Measurements from ENCODE around the gene SLC39A13.

SLC39A13 gene

GRCh38 chr11:47407746-47408590, at the start of gene SLC39A13:
SLC39A13 (plus strand) TSS chr11:47408590; CDS start chr11:47410095, 1,505 bp downstream.
- Histone ChIP-seq H3K27ac (peak within 1 kb of the TSS; percentile 82), H3K27me3 (ENCODE audit: insufficient read depth, low read depth, severe bottlenecking) (no peaks in the 10 kb centered on the region), H3K9me3 (ENCODE audit: severe bottlenecking) (no peaks in the 10 kb centered on the region), H3K4me3 (ENCODE audit: low read depth, low read length) (peak within 1 kb of the TSS; percentile 77), H3K36me3 (no peaks in the 10 kb centered on the region; the same call in none of the 2 replicates)
- peak; percentile 80 for TF ChIP-seq CTCF (IDR thresholded peaks at IDR 0.05; ENCODE audit: low read depth, low read length)
- peak; percentile 95 for DNase-seq

- TF ChIP-seq CTCF (IDR thresholded peaks at IDR 0.05; ENCODE audit: low read depth, low read length) = no peak
- H3K4me3 ChIP-seq (ENCODE audit: low read depth, low read length) = no peak overlapping the region
- DNase-seq = no peak
- H3K9me3 ChIP-seq (ENCODE audit: severe bottlenecking) = no peaks in the 10 kb centered on the region
- H3K27me3 ChIP-seq (ENCODE audit: insufficient read depth, low read depth, severe bottlenecking) = no peaks in the 10 kb centered on the region
- H3K36me3 ChIP-seq = no peaks in the 10 kb centered on the region
- no peak overlapping the region for H3K27ac ChIP-seq
Measured at GRCh38 chr11:47358731-47359051, 49.7 kb upstream of the SLC39A13 start.

- H3K36me3 ChIP-seq = no peaks in the 10 kb centered on the region
- no peak overlapping the region for H3K27ac ChIP-seq
- TF ChIP-seq CTCF (IDR thresholded peaks at IDR 0.05; ENCODE audit: low read depth, low read length) = no peak
- no peaks in the 10 kb centered on the region for H3K9me3 ChIP-seq (ENCODE audit: severe bottlenecking)
- DNase-seq = no peak
- H3K27me3 ChIP-seq (ENCODE audit: insufficient read depth, low read depth, severe bottlenecking) = no peaks in the 10 kb centered on the region
- no peak overlapping the region for H3K4me3 ChIP-seq (ENCODE audit: low read depth, low read length)
Measured at GRCh38 chr11:47359162-47359561, 49.2 kb upstream of the SLC39A13 start.

GRCh38 chr11:47359586-47359985, 48.8 kb upstream of the SLC39A13 start:
- Histone ChIP-seq H3K27me3 (ENCODE audit: insufficient read depth, low read depth, severe bottlenecking) (no peaks in the 10 kb centered on the region), H3K4me3 (ENCODE audit: low read depth, low read length) (no peak overlapping the region), H3K9me3 (ENCODE audit: severe bottlenecking) (no peaks in the 10 kb centered on the region), H3K36me3 (no peaks in the 10 kb centered on the region), H3K27ac (no peak overlapping the region)
- no peak for DNase-seq
- TF ChIP-seq CTCF (IDR thresholded peaks at IDR 0.05; ENCODE audit: low read depth, low read length) = no peak

- no peaks in the 10 kb centered on the region for H3K27me3 ChIP-seq (ENCODE audit: insufficient read depth, low read depth, severe bottlenecking)
- H3K27ac ChIP-seq = no peak overlapping the region
- no peaks in the 10 kb centered on the region for H3K9me3 ChIP-seq (ENCODE audit: severe bottlenecking)
- H3K4me3 ChIP-seq (ENCODE audit: low read depth, low read length) = no peak overlapping the region
- no peak for TF ChIP-seq CTCF (IDR thresholded peaks at IDR 0.05; ENCODE audit: low read depth, low read length)
- no peaks in the 10 kb centered on the region for H3K36me3 ChIP-seq
- DNase-seq = no peak
Measured at GRCh38 chr11:47360341-47360740, 48.0 kb upstream of the SLC39A13 start.

GRCh38 chr11:47361419-47361818, 47.0 kb upstream of the SLC39A13 start:
- no peak for DNase-seq
- Histone ChIP-seq H3K36me3 (no peaks in the 10 kb centered on the region), H3K9me3 (ENCODE audit: severe bottlenecking) (no peaks in the 10 kb centered on the region), H3K27me3 (ENCODE audit: insufficient read depth, low read depth, severe bottlenecking) (no peaks in the 10 kb centered on the region), H3K27ac (no peak overlapping the region), H3K4me3 (ENCODE audit: low read depth, low read length) (no peak overlapping the region)
- TF ChIP-seq CTCF (IDR thresholded peaks at IDR 0.05; ENCODE audit: low read depth, low read length) = no peak
